ENCODE results near the gene FOXB2. TPM values are rescaled to one million over a fixed set of nuclear protein-coding genes. Genes with fewer than 3 reads are reported as not detected.

Gene FOXB2
- total and polyA plus RNA-seq, 7 donors: not detected

DNA sequence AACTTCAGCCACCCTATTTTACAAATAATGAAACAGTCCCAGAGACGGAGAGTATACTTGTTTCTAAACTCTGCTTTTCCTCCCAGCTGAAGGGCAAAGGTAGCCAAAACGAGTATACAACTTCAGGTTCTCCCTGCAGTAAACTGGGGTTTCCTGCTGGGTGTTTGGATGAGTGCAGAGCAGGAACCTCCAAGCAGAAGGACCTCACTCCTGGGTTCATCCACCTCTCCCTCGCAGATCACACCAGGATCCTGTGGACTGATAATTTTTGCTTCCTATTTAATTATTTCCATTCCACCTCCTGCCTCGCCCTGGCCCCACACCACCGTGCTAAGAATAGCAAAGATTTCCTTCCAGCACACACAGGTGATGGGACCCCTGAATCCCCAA is 2.0 kb upstream of the FOXB2 start:
- WGBS, 2 donors: 5 to 6% methylated on average over 5 of the region's 5 CpGs
- H3K27me3 ChIP-seq: peaks cover 98 to 100% (median 100%) of the 10 kb centered on the region in 3 donors
- no peak for DNase-seq
- TF ChIP-seq, protein P1, sequence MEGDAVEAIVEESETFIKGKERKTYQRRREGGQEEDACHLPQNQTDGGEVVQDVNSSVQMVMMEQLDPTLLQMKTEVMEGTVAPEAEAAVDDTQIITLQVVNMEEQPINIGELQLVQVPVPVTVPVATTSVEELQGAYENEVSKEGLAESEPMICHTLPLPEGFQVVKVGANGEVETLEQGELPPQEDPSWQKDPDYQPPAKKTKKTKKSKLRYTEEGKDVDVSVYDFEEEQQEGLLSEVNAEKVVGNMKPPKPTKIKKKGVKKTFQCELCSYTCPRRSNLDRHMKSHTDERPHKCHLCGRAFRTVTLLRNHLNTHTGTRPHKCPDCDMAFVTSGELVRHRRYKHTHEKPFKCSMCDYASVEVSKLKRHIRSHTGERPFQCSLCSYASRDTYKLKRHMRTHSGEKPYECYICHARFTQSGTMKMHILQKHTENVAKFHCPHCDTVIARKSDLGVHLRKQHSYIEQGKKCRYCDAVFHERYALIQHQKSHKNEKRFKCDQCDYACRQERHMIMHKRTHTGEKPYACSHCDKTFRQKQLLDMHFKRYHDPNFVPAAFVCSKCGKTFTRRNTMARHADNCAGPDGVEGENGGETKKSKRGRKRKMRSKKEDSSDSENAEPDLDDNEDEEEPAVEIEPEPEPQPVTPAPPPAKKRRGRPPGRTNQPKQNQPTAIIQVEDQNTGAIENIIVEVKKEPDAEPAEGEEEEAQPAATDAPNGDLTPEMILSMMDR (IDR thresholded peaks at IDR 0.05): no peak
- no peak for TF ChIP-seq EP300 (IDR thresholded peaks at IDR 0.05)
- TF ChIP-seq POLR2A (IDR thresholded peaks at IDR 0.05): no peak
- no peak for TF ChIP-seq POLR2AphosphoS5 (IDR thresholded peaks at IDR 0.05)
- H3K36me3 ChIP-seq: no peaks in the 10 kb centered on the region
- no peaks in the 10 kb centered on the region for H3K9me3 ChIP-seq
- no peak overlapping the region for H3K4me3 ChIP-seq
- H3K27ac ChIP-seq: no peak overlapping the region
- intact Hi-C loops (cut with DNase I): no loop called here
- peaks cover 0 to 68% (median 61%) of the 10 kb centered on the region in 4 donors for H3K4me1 ChIP-seq

DNA sequence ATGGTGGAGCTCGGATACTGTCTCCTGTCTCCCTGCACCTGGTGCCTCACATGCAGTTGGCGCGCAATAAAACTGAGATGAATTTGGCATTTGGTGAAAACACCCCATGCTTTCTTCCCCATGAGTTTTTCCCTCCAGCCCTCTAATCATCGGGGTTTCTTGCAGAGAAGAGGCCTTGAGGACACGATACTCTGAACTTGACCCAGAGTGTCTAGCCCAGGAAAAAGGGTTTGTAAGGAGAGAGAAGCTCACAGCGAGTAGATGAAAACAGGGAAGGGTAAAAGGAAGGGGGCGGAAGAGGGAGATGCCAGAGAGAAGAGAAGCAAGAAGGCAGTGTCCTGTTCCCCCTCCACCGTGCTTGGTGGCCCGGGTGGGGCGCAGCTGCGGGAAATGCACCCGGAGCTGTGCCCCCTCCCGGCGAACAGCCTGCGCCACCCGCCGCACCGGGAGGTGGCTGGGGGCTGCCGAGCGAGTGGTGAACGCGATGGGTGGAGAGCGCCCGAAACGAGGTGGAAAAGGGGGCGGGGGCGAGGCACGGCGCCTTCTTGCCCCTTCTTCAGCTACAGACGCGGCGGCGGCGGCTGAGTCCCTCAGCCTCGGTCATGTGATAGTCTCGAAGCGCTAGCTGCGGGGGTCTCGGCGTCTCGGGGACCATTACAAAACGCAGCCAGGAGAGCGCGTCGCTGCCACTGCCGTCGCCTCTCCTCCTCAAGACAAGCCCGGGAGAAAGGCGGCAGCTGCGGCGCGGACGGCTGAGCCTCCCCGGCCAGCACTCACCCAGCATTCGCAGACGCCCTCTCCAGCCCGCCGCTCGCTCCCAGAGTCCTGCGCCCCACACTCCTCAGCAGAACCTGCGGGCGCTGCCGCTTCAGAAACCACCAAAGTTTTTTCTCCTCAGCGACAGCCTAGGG is 1.1 kb upstream of the FOXB2 start:
- intact Hi-C loops (cut with DNase I): no loop called here
- Histone ChIP-seq H3K36me3 (no peaks in the 10 kb centered on the region), H3K4me3 (peak overlapping the region in 3 of 4 donors; percentile 10 to 21 (median 12)), H3K27ac (no peak overlapping the region), H3K9me3 (no peaks in the 10 kb centered on the region), H3K27me3 (peaks cover 94 to 100% (median 100%) of the 10 kb centered on the region in 3 donors), H3K4me1 (peaks cover 0 to 73% (median 63%) of the 10 kb centered on the region in 4 donors)
- no peak for TF ChIP-seq EP300 (IDR thresholded peaks at IDR 0.05)
- TF ChIP-seq, protein P1 (IDR thresholded peaks at IDR 0.05): no peak
- peak in 1 of 4 donors; percentile 5 for TF ChIP-seq POLR2AphosphoS5 (IDR thresholded peaks at IDR 0.05)
- TF ChIP-seq POLR2A (IDR thresholded peaks at IDR 0.05): no peak
- no peak for DNase-seq
- 2 to 3% methylated on average over 64 of the region's 64 CpGs for WGBS, 2 donors

DNA sequence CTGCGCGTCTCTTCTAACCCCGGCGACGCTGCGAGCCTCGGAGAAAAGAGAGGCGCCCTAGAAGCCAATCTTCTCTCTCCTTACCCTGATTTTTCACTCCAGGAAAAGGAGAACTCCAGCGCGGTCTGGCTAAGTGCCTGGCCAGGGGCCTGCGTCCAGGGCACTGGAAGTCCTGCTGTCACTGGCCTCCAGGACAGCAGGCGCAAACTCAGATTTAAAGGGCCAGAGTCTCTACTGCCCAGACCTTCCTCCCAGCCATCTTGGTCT is 553 bp upstream of the FOXB2 start:
- peaks cover 0 to 73% (median 63%) of the 10 kb centered on the region in 4 donors for H3K4me1 ChIP-seq
- 3 to 4% methylated on average over 12 of the region's 12 CpGs for WGBS, 2 donors
- peaks cover 88 to 100% (median 100%) of the 10 kb centered on the region in 3 donors for H3K27me3 ChIP-seq
- no peak for DNase-seq
- intact Hi-C loops (cut with DNase I): no loop called here
- H3K27ac ChIP-seq: no peak overlapping the region
- no peaks in the 10 kb centered on the region for H3K9me3 ChIP-seq
- no peaks in the 10 kb centered on the region for H3K36me3 ChIP-seq
- H3K4me3 ChIP-seq: peak overlapping the region in 3 of 4 donors; percentile 10 to 21 (median 12)
- TF ChIP-seq, protein P1 (IDR thresholded peaks at IDR 0.05): no peak
- no peak for TF ChIP-seq EP300 (IDR thresholded peaks at IDR 0.05)
- no peak for TF ChIP-seq POLR2A (IDR thresholded peaks at IDR 0.05)
- TF ChIP-seq POLR2AphosphoS5 (IDR thresholded peaks at IDR 0.05): no peak

DNA sequence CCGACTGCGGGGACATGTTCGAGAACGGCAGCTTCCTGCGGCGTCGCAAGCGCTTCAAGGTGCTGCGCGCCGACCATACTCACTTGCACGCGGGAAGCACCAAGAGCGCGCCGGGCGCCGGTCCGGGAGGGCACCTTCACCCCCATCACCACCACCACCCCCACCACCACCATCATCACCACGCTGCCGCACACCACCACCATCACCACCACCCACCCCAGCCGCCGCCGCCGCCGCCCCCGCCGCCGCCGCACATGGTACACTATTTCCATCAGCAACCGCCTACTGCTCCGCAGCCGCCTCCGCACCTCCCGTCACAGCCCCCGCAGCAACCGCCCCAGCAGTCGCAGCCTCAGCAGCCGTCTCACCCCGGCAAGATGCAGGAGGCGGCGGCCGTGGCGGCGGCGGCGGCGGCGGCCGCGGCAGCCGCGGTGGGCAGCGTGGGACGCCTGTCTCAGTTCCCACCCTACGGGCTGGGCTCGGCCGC is 514 bp downstream of the FOXB2 start:
- no peak for DNase-seq
- H3K27ac ChIP-seq: no peak overlapping the region
- peaks cover 0 to 64% (median 58%) of the 10 kb centered on the region in 4 donors for H3K4me1 ChIP-seq
- H3K4me3 ChIP-seq: peak overlapping the region in 2 of 4 donors; percentile 11 to 12
- H3K36me3 ChIP-seq: no peaks in the 10 kb centered on the region
- peaks cover 77 to 100% (median 96%) of the 10 kb centered on the region in 3 donors for H3K27me3 ChIP-seq
- H3K9me3 ChIP-seq: no peaks in the 10 kb centered on the region
- TF ChIP-seq, protein P1 (IDR thresholded peaks at IDR 0.05): no peak
- no peak for TF ChIP-seq POLR2A (IDR thresholded peaks at IDR 0.05)
- TF ChIP-seq POLR2AphosphoS5 (IDR thresholded peaks at IDR 0.05): no peak
- TF ChIP-seq EP300 (IDR thresholded peaks at IDR 0.05): no peak
- 4% methylated on average over 58 of the region's 58 CpGs for WGBS, 2 donors
- intact Hi-C loops (cut with DNase I): no loop called here

Data from sigmoid colon (tissue), 7 donors.